ENCODE measurements around the gene HVCN1.
A peak's percentile ranks its signal among the peaks of the same experiment; 100 is the strongest.

HVCN1 gene

DNA sequence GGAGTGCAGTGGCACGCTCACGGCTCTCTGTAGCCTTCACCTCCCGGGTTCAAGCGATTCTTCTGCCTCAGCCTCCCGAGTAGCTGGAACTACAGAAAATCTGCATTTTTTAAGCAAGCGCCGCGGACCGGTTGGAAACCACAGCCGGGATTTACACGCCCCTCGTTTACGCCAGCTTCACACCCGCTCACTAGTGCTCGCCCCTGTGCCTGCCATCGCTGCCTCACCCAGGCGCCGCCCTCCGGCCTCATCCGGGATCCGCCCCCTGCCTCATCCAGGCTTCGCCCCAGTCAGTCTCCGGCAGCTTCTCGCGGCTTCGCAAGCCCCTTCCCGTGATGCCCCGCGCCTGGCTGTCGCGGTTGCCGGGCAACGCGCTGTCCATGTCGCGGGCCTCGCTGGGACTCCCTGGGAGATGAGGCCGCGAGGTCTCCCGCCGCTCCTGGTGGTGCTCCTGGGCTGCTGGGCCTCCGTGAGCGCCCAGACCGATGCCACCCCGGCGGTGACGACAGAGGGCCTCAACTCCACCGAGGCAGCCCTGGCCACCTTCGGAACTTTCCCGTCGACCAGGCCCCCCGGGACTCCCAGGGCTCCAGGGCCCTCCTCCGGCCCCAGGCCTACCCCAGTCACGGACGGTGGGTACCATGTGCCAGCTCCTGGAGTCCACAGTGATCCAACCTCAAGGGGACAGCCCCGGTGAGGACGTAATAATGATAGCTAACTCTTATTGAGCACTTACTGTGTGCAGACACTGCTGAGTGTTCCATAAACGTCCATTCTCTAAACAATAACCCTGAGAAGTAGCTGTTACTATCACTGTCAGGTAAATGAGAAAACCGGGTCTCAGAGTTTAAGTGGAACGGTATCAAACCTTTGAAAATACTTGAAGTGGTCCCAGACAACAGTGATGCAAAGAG, 74.9 kb downstream of the HVCN1 start, which contains the start of gene TCTN1:
Gene TCTN1 (plus strand): TSS at position 359 of the 914 bp plus-strand sequence. CDS start 54 bp downstream, at position 413.
- peak; percentile 94 for DNase-seq

DNA sequence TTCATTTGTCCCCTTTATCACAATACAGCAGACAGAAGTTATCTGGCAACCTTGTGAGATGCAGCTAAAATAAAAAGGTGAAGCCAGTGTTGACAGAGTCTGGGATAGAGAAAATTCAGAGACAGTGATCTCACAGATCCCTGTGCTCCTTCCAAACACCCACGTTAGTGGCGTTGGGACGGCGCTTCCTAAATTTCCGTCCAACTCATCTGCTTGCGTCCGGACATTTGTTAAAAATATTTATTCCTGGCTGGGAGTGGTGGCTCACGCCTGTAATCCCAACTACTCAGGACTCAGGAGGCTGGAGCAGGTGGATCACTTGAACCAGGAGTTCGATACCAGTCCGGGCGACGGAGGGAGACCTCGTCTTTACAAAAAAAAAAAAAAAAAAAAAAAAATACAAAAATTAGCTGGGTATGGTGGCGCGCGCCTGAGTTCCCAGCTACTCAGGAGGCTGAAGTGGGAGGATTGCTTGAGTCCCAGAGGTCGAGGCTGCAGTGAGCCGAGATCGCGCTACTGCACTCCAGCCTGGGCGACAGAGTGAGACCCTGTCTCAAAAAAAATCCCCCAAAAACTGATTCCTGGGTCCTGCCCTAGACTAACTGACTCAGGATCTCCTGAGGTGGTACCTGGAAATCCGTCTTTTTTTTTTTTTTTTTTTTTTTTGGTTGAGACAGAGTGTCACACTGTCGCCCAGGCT, 75.7 kb downstream of the HVCN1 start:
- DNase-seq, result no peak

DNA sequence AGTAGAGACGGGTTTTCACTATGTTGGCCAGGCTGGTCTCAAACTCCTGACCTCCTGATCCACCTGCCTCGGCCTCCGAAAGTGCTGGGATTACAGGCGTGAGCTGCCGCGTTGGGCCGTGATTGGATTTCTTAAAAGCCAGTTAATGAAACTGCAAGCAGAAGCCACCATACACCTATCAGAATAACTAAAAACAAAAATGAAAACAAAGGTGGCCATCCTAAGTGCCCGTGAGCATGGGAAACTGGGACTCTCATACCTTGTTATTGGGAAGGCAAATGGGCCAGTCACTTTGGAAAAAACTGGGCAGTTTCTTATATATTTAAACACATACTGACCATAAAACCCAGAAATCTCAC, 82.7 kb downstream of the HVCN1 start:
- DNase-seq, result no peak

DNA sequence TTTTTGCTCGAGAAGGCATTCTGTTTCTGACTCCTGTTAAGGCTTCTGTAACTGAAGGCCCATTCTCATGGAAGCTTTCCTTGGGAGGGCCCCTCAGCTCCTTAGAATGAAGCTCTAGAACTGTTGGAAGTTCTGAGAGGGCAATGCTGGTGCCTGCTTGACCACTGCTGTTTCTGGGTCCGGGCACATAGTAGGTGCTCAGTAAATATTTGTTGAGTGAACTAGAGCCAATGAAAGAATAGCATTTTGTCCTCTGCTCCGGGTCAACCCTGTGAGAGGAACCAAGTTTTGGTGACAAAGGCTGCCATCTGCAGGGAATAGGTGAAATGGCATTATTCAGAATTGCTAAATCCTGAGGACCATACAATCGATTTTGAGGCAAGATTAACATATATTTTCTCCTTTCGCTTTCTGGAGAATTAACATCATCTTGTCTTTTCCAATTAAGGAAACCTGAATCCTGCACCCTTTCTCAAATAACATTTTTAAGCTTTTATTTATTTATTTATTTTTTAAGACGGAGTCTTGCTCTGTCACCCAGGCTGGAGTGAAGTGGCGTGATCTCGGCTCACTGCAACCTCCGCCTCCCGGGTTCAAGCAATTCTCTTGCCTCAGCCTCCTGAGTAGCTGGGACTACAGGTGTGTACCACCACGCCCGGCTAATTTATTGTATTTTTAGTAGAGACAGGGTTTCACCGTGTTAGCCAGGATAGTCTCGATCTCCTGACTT, 86.7 kb downstream of the HVCN1 start:
- DNase-seq, result peak; percentile 77

DNA sequence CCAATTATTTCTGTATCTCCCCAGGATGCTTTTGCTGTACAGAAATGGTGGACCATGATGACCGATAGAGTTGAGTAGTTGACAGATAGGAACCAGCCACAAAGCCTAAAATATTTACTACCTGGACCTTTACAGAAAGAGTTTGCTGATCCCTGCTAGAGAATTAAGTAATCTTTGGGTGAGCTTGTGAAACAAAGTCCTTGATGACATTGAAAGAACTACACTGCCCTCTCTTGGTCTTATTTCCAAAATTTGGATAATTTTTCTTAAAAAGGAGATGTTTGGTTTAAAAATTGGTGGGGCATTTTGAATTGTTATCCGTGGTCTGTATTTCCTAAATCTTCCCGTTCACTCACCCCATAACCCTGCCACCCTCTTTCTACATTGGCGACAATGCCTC, 88.7 kb downstream of the HVCN1 start:
- DNase-seq, result peak; percentile 76

DNA sequence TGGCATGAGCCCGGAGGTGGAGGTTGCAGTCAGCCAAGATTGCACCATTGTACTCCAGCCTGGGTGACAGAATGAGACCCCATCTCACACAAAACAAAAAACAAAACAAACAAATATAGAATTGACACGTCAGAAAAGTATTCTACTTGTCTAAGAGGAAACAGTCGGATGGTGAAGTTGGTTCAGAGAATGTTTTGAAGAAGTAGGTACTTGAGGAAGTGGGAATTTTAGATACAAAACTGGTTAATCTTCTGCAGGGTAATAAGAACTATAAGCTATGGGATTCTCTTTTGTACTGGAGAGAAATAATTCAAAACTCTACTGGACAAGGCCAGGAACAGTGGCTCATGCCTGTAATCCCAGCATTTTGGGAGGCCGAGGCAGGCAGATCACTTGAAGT, 89.6 kb downstream of the HVCN1 start:
- DNase-seq, result no peak

Data from hematopoietic multipotent progenitor cell treated with erythropoietin and hydrocortisone succinate and interleukin-3 and kit ligand, for 8 days (in vitro differentiated cells).